HepG2 (cell line): ENCODE data around the gene ANKRD11. TPM values are rescaled to one million over a fixed set of nuclear protein-coding genes. Genes with fewer than 3 reads are reported as not detected.

Source experiments
- ATF2 ChIP-seq: sonication (generic); formaldehyde crosslinking; IDR thresholded peaks from 2 replicates; pipeline ENCODE4 v1.4.0; 2020; ENCODE audit warnings: missing genetic modification reagents
- DNMT3B ChIP-seq: conservative IDR thresholded peaks from 2 replicates; pipeline ENCODE4 v1.6.1; 2016; ENCODE audit warnings: missing biosample characterization, control low read depth
- FOXP4 ChIP-seq: sonication (generic); formaldehyde crosslinking; IDR thresholded peaks from 2 replicates; pipeline ENCODE4 v1.4.0; 2020; ENCODE audit warnings: missing genetic modification reagents
- JDP2 ChIP-seq: sonication (generic); formaldehyde crosslinking; IDR thresholded peaks from 2 replicates; pipeline ENCODE4 v1.8.1; 2022; ENCODE audit warnings: missing genetic modification reagents, borderline replicate concordance
- MBD4 ChIP-seq: IDR thresholded peaks from 2 replicates; pipeline ENCODE4 v1.6.1; 2012; ENCODE audit warnings: low read length, inconsistent platforms, borderline replicate concordance
- NCOA5 ChIP-seq: sonication (generic); formaldehyde crosslinking; IDR thresholded peaks from 2 replicates; pipeline ENCODE4 v1.4.0; 2020; ENCODE audit warnings: missing genetic modification reagents
- NFIB ChIP-seq: sonication (generic); formaldehyde crosslinking; IDR thresholded peaks from 2 replicates; pipeline ENCODE4 v1.9.0; 2021; ENCODE audit warnings: missing genetic modification reagents, mild to moderate bottlenecking, borderline replicate concordance
- NKX3-1 ChIP-seq: sonication (generic); formaldehyde crosslinking; IDR thresholded peaks from 2 replicates; pipeline ENCODE4 v1.5.0; 2020; ENCODE audit warnings: missing genetic modification reagents
- NR2C2 ChIP-seq: sonication (generic); formaldehyde crosslinking; IDR thresholded peaks from 2 replicates; pipeline ENCODE4 v1.4.0; 2020; ENCODE audit warnings: missing genetic modification reagents, mild to moderate bottlenecking, moderate library complexity, borderline replicate concordance
- PPARG ChIP-seq: conservative IDR thresholded peaks from 2 replicates; pipeline ENCODE4 v1.6.1; 2016; ENCODE audit warnings: missing biosample characterization, missing genetic modification reagents
- RXRA ChIP-seq: sonication (generic); formaldehyde crosslinking; IDR thresholded peaks from 2 replicates; pipeline ENCODE4 v1.5.1; 2020; ENCODE audit warnings: missing genetic modification reagents
- SOX13 ChIP-seq, 3 experiments: fragments of 450-650 bp in 1 of 3; sonication (generic) in 1 of 3; formaldehyde crosslinking in 1 of 3; IDR thresholded peaks in 2 of 3; conservative IDR thresholded peaks in 1 of 3; 2 replicates each; pipeline versions ENCODE4 v1.5.0 to v1.6.1; 2016 to 2020; ENCODE audit warnings: antibody characterized with exemption in 1 of 3, mild to moderate bottlenecking in 1 of 3, missing compliant biosample characterization in 1 of 3, missing genetic modification reagents in 1 of 3, moderate library complexity in 1 of 3
- ZBTB34 ChIP-seq: sonication (generic); formaldehyde crosslinking; IDR thresholded peaks from 2 replicates; pipeline ENCODE4 v1.8.0; 2022; ENCODE audit warnings: mild to moderate bottlenecking, missing genetic modification reagents
- ZBTB4 ChIP-seq: sonication (generic); formaldehyde crosslinking; IDR thresholded peaks from 2 replicates; pipeline ENCODE4 v1.4.0; 2020; ENCODE audit warnings: missing genetic modification reagents, mild to moderate bottlenecking, borderline replicate concordance
- ZBTB7B ChIP-seq: sonication (generic); formaldehyde crosslinking; IDR thresholded peaks from 2 replicates; pipeline ENCODE4 v1.4.0; 2020; ENCODE audit warnings: missing genetic modification reagents
- ZNF253 ChIP-seq: sonication (generic); formaldehyde crosslinking; IDR thresholded peaks from 2 replicates; pipeline ENCODE4 v1.8.0; 2022; ENCODE audit warnings: mild to moderate bottlenecking, missing genetic modification reagents, borderline replicate concordance
- ZNF451 ChIP-seq: sonication (generic); formaldehyde crosslinking; IDR thresholded peaks from 2 replicates; pipeline ENCODE4 v1.5.0; 2020; ENCODE audit warnings: mild to moderate bottlenecking, missing genetic modification reagents
- ZNF558 ChIP-seq: sonication (generic); formaldehyde crosslinking; IDR thresholded peaks from 2 replicates; pipeline ENCODE4 v1.9.0; 2022; ENCODE audit warnings: mild to moderate bottlenecking, missing genetic modification reagents, borderline replicate concordance
- ZNF740 ChIP-seq: sonication (generic); formaldehyde crosslinking; IDR thresholded peaks from 2 replicates; pipeline ENCODE4 v1.4.0; 2020; ENCODE audit warnings: missing genetic modification reagents
- ZNF878 ChIP-seq: sonication (generic); formaldehyde crosslinking; IDR thresholded peaks from 2 replicates; pipeline ENCODE4 v1.8.1; 2023; ENCODE audit warnings: mild to moderate bottlenecking, missing genetic modification reagents, moderate library complexity
- polyA plus RNA-seq, 8 experiments: library from polyadenylated mRNA; depleted of rRNA in 3 of 8; stranded (reverse) in 7 of 8; unstranded in 1 of 8; fragments of >200 nt; fragmentation: Illumina TruSeq in 4 of 8; extraction: Trizol in 4 of 8; gene quantifications; 2 replicates each; pipeline versions ENCODE4 v1.2.1 to v1.2.3, GENCODE V29; 2011 to 2016; ENCODE audit warnings: low read depth in 4 of 8, missing spikeins in 1 of 8, mixed read lengths in 1 of 8; ENCODE audit not compliant: insufficient read depth in 1 of 8
- total RNA-seq, 5 experiments: library from RNA; depleted of rRNA; stranded (reverse); fragments of >200 nt; fragmentation: Illumina TruSeq; extraction: Trizol; gene quantifications; 2 replicates each; pipeline ENCODE4 v1.2.3, GENCODE V29; 2016; ENCODE audit warnings: low read depth in 1 of 5

Gene ANKRD11
- total and polyA plus RNA-seq, 2 of the 13 experiments (the other 11 are each of a cell fraction or from before 2014, with no cell fraction given), result 21.4 to 38.4 TPM

GRCh38 chr16:89345642-89346150, 144.7 kb downstream of the ANKRD11 start (continued):
- TF ChIP-seq FOXP4 (CRISPR knock-in tag) (peak; percentile 53; the same call in 1 of the 2 replicates), PPARG (CRISPR knock-in tag) (peak; percentile 79), JDP2 (no peak), ATF2 (CRISPR knock-in tag) (no peak), NR2C2 (0 out of 2 replicates have a peak, but pooled peaks have one; percentile 31), MBD4 (no peak), NFIB (no peak), ZNF878 (CRISPR knock-in tag) (no peak), ZNF253 (no peak), ZNF740 (CRISPR knock-in tag) (no peak), SOX13 (IDR thresholded peaks at IDR 0.05) (no peak), SOX13 (CRISPR knock-in tag; conservative IDR thresholded peaks at IDR 0.05 in 1 of 2, IDR thresholded peaks at IDR 0.05 in 1 of 2) (0 out of 4 replicates have a peak, but pooled peaks of 1 of the 2 experiments have one; percentile 38), ZNF451 (CRISPR knock-in tag) (no peak), ZNF558 (CRISPR knock-in tag) (no peak), ZBTB4 (CRISPR knock-in tag) (no peak), NKX3-1 (0 out of 2 replicates have a peak, but pooled peaks have one; percentile 22), RXRA (CRISPR knock-in tag) (peak; percentile 95), ZBTB34 (CRISPR knock-in tag) (no peak), ZBTB7B (CRISPR knock-in tag) (no peak), NCOA5 (CRISPR knock-in tag) (no peak), DNMT3B (CRISPR knock-in tag) (no peak; the same call in 1 of the 2 replicates)
